K562 (cell line): ENCODE data around the gene ECM1. TPM values are rescaled to one million over a fixed set of nuclear protein-coding genes. Genes with fewer than 3 reads are reported as not detected.

Experiments used
- CHD2 ChIP-seq: IDR thresholded peaks from 2 replicates; pipeline ENCODE4 v1.6.1; 2011; ENCODE audit warnings: low read depth, low read length
- SMARCB1 ChIP-seq: IDR thresholded peaks from 2 replicates; pipeline ENCODE4 v1.6.1; 2011; ENCODE audit warnings: improper control_type of control experiment, low read depth; ENCODE audit not compliant: insufficient read length
- SOX6 ChIP-seq: fragments of 450-650 bp; IDR thresholded peaks from 2 replicates; pipeline ENCODE4 v1.6.1; 2014; ENCODE audit warnings: mild to moderate bottlenecking
- ZEB2 ChIP-seq: fragments of 450-650 bp; IDR thresholded peaks from 2 replicates; pipeline ENCODE4 v1.6.1; 2016
- polyA plus RNA-seq, 8 experiments: library from polyadenylated mRNA; depleted of rRNA in 4 of 8; stranded (reverse) in 5 of 8; unstranded in 3 of 8; fragments of >200 nt; fragmentation: Nextera tagmentation in 2 of 8; fragmentation: Illumina TruSeq in 1 of 8; extraction: Ambion mirVana in 2 of 8; extraction: Trizol in 1 of 8; gene quantifications; 2 replicates each; pipeline versions ENCODE4 v1.2.1 to v1.2.3, GENCODE V29; 2011 to 2014; ENCODE audit warnings: inconsistent platforms in 1 of 8, missing spikeins in 1 of 8
- total RNA-seq, 7 experiments: library from RNA; depleted of rRNA in 6 of 7; stranded (reverse); fragments of >200 nt in 6 of 7; fragmentation: Illumina TruSeq in 2 of 7; extraction: Trizol in 2 of 7; gene quantifications; 2 replicates each; pipeline versions ENCODE4 v1.2.1 to v1.2.3, GENCODE V29; 2011 to 2021; ENCODE audit warnings: low replicate concordance in 1 of 7
- TF ChIP-seq, protein P1 (sequence below), 2 experiments: fragments of 450-650 bp in 1 of 2; sonication (generic) in 1 of 2; formaldehyde crosslinking in 1 of 2; IDR thresholded peaks; 2 replicates each; pipeline versions ENCODE4 v1.7.1 to v1.9.0; 2016 to 2022; ENCODE audit warnings: inconsistent platforms in 1 of 2, mild to moderate bottlenecking in 1 of 2, missing genetic modification reagents in 1 of 2
- TF ChIP-seq, protein P2 (sequence below): fragments of 450-650 bp; IDR thresholded peaks from 2 replicates; pipeline ENCODE4 v1.6.1; 2016; ENCODE audit warnings: borderline replicate concordance
- TF ChIP-seq, protein P3 (sequence below): fragments of 450-650 bp; IDR thresholded peaks from 2 replicates; pipeline ENCODE4 v1.6.1; 2016; ENCODE audit warnings: mild to moderate bottlenecking
- TF ChIP-seq, protein P4 (sequence below): fragments of 450-650 bp; IDR thresholded peaks from 2 replicates; pipeline ENCODE4 v1.6.1; 2018; ENCODE audit not compliant: partially characterized antibody

ECM1 gene
- total and polyA plus RNA-seq, 9 of the 15 experiments (the other 6 are each of a cell fraction or from before 2014, with no cell fraction given): 6.6 to 52.2 (median 12.8) TPM

DNA sequence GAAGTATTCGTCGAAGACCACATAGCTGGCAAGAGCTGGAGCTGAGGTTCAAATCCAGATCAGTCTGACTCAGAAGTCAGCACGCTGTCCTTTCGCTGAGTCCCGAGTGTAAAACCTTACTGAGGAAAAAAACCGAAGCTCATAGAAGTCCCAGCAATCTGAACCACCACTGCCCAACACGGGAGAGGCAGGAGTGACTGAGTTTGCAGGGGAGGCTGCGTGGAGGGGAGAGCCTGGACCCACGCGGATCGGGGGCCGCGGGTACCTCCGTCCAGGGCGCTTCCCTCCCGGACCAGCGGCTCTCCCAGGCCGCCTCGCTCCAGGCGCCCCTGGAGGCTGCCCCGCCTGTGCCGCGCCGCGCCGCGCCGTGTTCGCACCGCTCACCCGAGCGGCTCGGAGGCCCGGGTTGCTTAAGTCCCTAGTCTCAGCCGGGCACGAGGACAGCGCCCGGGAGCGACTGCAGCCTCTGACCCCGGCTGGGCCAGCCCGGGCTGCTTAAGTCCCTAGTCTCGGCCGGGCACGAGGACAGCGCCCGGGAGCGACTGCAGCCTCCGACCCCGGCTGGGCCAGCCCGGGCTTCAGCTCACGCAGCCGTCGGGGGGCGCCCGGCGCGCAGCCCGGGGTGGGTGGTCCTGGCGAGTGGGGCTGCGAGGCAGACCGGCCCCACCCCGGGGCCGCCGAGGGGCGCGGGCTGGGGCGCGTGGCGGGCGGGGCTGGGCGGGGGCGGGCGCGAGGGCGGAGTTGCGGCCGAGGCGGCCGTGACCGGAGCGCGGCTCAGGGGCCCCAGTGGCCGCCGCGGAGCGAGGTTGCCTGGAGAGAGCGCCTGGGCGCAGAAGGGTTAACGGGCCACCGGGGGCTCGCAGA, 41.0 kb downstream of the ECM1 start, which contains the start of gene ADAMTSL4 (continued):
- TF ChIP-seq, protein P1, sequence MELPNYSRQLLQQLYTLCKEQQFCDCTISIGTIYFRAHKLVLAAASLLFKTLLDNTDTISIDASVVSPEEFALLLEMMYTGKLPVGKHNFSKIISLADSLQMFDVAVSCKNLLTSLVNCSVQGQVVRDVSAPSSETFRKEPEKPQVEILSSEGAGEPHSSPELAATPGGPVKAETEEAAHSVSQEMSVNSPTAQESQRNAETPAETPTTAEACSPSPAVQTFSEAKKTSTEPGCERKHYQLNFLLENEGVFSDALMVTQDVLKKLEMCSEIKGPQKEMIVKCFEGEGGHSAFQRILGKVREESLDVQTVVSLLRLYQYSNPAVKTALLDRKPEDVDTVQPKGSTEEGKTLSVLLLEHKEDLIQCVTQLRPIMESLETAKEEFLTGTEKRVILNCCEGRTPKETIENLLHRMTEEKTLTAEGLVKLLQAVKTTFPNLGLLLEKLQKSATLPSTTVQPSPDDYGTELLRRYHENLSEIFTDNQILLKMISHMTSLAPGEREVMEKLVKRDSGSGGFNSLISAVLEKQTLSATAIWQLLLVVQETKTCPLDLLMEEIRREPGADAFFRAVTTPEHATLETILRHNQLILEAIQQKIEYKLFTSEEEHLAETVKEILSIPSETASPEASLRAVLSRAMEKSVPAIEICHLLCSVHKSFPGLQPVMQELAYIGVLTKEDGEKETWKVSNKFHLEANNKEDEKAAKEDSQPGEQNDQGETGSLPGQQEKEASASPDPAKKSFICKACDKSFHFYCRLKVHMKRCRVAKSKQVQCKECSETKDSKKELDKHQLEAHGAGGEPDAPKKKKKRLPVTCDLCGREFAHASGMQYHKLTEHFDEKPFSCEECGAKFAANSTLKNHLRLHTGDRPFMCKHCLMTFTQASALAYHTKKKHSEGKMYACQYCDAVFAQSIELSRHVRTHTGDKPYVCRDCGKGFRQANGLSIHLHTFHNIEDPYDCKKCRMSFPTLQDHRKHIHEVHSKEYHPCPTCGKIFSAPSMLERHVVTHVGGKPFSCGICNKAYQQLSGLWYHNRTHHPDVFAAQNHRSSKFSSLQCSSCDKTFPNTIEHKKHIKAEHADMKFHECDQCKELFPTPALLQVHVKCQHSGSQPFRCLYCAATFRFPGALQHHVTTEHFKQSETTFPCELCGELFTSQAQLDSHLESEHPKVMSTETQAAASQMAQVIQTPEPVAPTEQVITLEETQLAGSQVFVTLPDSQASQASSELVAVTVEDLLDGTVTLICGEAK (IDR thresholded peaks at IDR 0.05): no peak
- TF ChIP-seq, protein P1 (CRISPR knock-in tag; IDR thresholded peaks at IDR 0.05): 0 out of 2 replicates have a peak, but pooled peaks have one; percentile 18
- TF ChIP-seq, protein P2, sequence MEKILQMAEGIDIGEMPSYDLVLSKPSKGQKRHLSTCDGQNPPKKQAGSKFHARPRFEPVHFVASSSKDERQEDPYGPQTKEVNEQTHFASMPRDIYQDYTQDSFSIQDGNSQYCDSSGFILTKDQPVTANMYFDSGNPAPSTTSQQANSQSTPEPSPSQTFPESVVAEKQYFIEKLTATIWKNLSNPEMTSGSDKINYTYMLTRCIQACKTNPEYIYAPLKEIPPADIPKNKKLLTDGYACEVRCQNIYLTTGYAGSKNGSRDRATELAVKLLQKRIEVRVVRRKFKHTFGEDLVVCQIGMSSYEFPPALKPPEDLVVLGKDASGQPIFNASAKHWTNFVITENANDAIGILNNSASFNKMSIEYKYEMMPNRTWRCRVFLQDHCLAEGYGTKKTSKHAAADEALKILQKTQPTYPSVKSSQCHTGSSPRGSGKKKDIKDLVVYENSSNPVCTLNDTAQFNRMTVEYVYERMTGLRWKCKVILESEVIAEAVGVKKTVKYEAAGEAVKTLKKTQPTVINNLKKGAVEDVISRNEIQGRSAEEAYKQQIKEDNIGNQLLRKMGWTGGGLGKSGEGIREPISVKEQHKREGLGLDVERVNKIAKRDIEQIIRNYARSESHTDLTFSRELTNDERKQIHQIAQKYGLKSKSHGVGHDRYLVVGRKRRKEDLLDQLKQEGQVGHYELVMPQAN: no peak
- TF ChIP-seq, protein P3, sequence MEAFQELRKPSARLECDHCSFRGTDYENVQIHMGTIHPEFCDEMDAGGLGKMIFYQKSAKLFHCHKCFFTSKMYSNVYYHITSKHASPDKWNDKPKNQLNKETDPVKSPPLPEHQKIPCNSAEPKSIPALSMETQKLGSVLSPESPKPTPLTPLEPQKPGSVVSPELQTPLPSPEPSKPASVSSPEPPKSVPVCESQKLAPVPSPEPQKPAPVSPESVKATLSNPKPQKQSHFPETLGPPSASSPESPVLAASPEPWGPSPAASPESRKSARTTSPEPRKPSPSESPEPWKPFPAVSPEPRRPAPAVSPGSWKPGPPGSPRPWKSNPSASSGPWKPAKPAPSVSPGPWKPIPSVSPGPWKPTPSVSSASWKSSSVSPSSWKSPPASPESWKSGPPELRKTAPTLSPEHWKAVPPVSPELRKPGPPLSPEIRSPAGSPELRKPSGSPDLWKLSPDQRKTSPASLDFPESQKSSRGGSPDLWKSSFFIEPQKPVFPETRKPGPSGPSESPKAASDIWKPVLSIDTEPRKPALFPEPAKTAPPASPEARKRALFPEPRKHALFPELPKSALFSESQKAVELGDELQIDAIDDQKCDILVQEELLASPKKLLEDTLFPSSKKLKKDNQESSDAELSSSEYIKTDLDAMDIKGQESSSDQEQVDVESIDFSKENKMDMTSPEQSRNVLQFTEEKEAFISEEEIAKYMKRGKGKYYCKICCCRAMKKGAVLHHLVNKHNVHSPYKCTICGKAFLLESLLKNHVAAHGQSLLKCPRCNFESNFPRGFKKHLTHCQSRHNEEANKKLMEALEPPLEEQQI: no peak
- TF ChIP-seq CHD2: 0 out of 2 replicates have a peak, but pooled peaks have one; percentile 23
- TF ChIP-seq SMARCB1: no peak
- TF ChIP-seq SOX6: 0 out of 2 replicates have a peak, but pooled peaks have one; percentile 9
- TF ChIP-seq ZEB2: no peak
- TF ChIP-seq, protein P4, sequence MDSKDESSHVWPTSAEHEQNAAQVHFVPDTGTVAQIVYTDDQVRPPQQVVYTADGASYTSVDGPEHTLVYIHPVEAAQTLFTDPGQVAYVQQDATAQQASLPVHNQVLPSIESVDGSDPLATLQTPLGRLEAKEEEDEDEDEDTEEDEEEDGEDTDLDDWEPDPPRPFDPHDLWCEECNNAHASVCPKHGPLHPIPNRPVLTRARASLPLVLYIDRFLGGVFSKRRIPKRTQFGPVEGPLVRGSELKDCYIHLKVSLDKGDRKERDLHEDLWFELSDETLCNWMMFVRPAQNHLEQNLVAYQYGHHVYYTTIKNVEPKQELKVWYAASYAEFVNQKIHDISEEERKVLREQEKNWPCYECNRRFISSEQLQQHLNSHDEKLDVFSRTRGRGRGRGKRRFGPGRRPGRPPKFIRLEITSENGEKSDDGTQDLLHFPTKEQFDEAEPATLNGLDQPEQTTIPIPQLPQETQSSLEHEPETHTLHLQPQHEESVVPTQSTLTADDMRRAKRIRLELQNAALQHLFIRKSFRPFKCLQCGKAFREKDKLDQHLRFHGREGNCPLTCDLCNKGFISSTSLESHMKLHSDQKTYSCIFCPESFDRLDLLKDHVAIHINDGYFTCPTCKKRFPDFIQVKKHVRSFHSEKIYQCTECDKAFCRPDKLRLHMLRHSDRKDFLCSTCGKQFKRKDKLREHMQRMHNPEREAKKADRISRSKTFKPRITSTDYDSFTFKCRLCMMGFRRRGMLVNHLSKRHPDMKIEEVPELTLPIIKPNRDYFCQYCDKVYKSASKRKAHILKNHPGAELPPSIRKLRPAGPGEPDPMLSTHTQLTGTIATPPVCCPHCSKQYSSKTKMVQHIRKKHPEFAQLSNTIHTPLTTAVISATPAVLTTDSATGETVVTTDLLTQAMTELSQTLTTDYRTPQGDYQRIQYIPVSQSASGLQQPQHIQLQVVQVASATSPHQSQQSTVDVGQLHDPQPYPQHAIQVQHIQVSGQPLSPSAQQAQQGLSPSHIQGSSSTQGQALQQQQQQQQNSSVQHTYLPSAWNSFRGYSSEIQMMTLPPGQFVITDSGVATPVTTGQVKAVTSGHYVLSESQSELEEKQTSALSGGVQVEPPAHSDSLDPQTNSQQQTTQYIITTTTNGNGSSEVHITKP: no peak
